ENCODE results near the gene MED12. TPM values are rescaled to one million over a fixed set of nuclear protein-coding genes. Genes with fewer than 3 reads are reported as not detected.

MED12 gene
- total RNA-seq: 18.3 TPM
- long read RNA-seq, partial matches to known transcripts: 4 of 4 reads
- long read RNA-seq, other reads (novel, unspliced or antisense): 0 of 4 reads

- intact Hi-C loops (cut with micrococcal nuclease): no loop called here
- ATAC-seq: peak; percentile 100
- DNase-seq: peak; percentile 89
Measured at GRCh38 chrX:71118032-71118984, at the start of gene MED12. Gene MED12, plus strand, starts transcription at chrX:71118596. Its CDS starts 159 bp downstream, at chrX:71118755.

- ATAC-seq: no peak
- DNase-seq: no peak
- intact Hi-C loops (cut with micrococcal nuclease): no loop called here
Measured at GRCh38 chrX:71070531-71070930, 47.9 kb upstream of the MED12 start.

GRCh38 chrX:71081330-71082123 lies 36.9 kb upstream of the MED12 start:
- ATAC-seq (no peak), DNase-seq (no peak)
- intact Hi-C loops (cut with micrococcal nuclease): no loop called here

GRCh38 chrX:71082124-71082647 lies 36.2 kb upstream of the MED12 start:
- ATAC-seq (no peak), DNase-seq (no peak)
- intact Hi-C loops (cut with micrococcal nuclease): no loop called here

- DNase-seq: no peak
- intact Hi-C loops (cut with micrococcal nuclease): no loop called here
- ATAC-seq: no peak
Measured at GRCh38 chrX:71082822-71083221, 35.6 kb upstream of the MED12 start.

GRCh38 chrX:71085900-71086299 lies 32.5 kb upstream of the MED12 start:
- no peak for ATAC-seq
- DNase-seq: no peak
- intact Hi-C loops (cut with micrococcal nuclease): no loop called here

GRCh38 chrX:71091263-71091662 lies 27.1 kb upstream of the MED12 start:
- DNase-seq (no peak), ATAC-seq (no peak)
- intact Hi-C loops (cut with micrococcal nuclease): no loop called here

- no peak for ATAC-seq
- intact Hi-C loops (cut with micrococcal nuclease): no loop called here
Measured at GRCh38 chrX:71095033-71095432, 23.4 kb upstream of the MED12 start.

GRCh38 chrX:71095555-71095980 lies 22.8 kb upstream of the MED12 start, which contains the start of gene FOXO4:
Gene FOXO4, plus strand, starts transcription at chrX:71095851. Its CDS starts 678 bp downstream, at chrX:71096529.
- intact Hi-C loops (cut with micrococcal nuclease): no loop called here
- ATAC-seq: peak; percentile 98
- DNase-seq: peak; percentile 94

More at GRCh38 chrX:71095033-71095432, 23.4 kb upstream of the MED12 start:
- no peak for DNase-seq

- DNase-seq (no peak), ATAC-seq (peak; percentile 92)
- intact Hi-C loops (cut with micrococcal nuclease): no loop called here
Measured at GRCh38 chrX:71095981-71096759, 22.2 kb upstream of the MED12 start.

GRCh38 chrX:71096760-71097032 lies 21.7 kb upstream of the MED12 start:
- intact Hi-C loops (cut with micrococcal nuclease): no loop called here
- ATAC-seq: peak; percentile 6
- no peak for DNase-seq

GRCh38 chrX:71098302-71098701 lies 20.1 kb upstream of the MED12 start:
- intact Hi-C loops (cut with micrococcal nuclease): no loop called here
- ATAC-seq (peak; percentile 18), DNase-seq (peak; percentile 61)

- ATAC-seq: no peak
- intact Hi-C loops (cut with micrococcal nuclease): no loop called here
- no peak for DNase-seq
Measured at GRCh38 chrX:71098951-71099506, 19.4 kb upstream of the MED12 start.

- ATAC-seq (no peak), DNase-seq (no peak)
- intact Hi-C loops (cut with micrococcal nuclease): no loop called here
Measured at GRCh38 chrX:71099736-71100135, 18.7 kb upstream of the MED12 start.

GRCh38 chrX:71100581-71101505 lies 17.6 kb upstream of the MED12 start:
- intact Hi-C loops (cut with micrococcal nuclease): no loop called here
- ATAC-seq: no peak
- DNase-seq: no peak

- ATAC-seq: no peak
- DNase-seq: no peak
- intact Hi-C loops (cut with micrococcal nuclease): no loop called here
Measured at GRCh38 chrX:71102292-71102691, 16.1 kb upstream of the MED12 start.

- peak; percentile 41 for ATAC-seq
- DNase-seq: no peak
Measured at GRCh38 chrX:71103110-71103983, 15.0 kb upstream of the MED12 start.

More at GRCh38 chrX:71103110-71103983, 15.0 kb upstream of the MED12 start:
- intact Hi-C loops (cut with micrococcal nuclease): no loop called here

Data from left ventricle myocardium superior (tissue), 1 donor.